SK-N-SH (cell line): ENCODE data around the gene WDR31. TPM values are rescaled to one million over a fixed set of nuclear protein-coding genes. Genes with fewer than 3 reads are reported as not detected.

Experiments
- CTCF ChIA-PET: fragments of 300-600, 350-600 bp; formaldehyde crosslinking; extraction: SDS; loops from one replicate; lab custom pipeline; 2021; lab: Yijun Ruan, JAX
- POLR2A ChIA-PET: fragments of 350-600 bp; sonication (Branson Sonifier 250); formaldehyde crosslinking; extraction: SDS; loops from one replicate; lab custom pipeline; 2020; ENCODE audit warnings: antibody characterized with exemption, inconsistent platforms; lab: Yijun Ruan, JAX
- DNase-seq: peaks from one replicate; pipeline ENCODE4 v3.0.0; 2012
- H2AFZ ChIP-seq: fragments of 200-600 bp; sonication (generic); 2 replicates; pipeline ENCODE4 v1.8.1; 2016; ENCODE audit warnings: antibody characterized with exemption, mild to moderate bottlenecking, low read depth
- H3F3A ChIP-seq: fragments of 200-600 bp; sonication (generic); replicated peaks from 2 replicates; pipeline ENCODE3; 2016; ENCODE audit warnings: antibody characterized with exemption, mild to moderate bottlenecking; ENCODE audit not compliant: insufficient read depth
- H3K27ac ChIP-seq, 2 experiments: fragments of 200-500 bp in 1 of 2; fragments of 200-600 bp in 1 of 2; sonication (Bioruptor generic) in 1 of 2; sonication (generic), shearing (Covaris generic) in 1 of 2; 2 replicates each; pipeline versions ENCODE4 v1.5.1 to v1.6.1; 2014 to 2016; ENCODE audit warnings: low read depth in 2 of 2, inconsistent platforms in 1 of 2, low read length in 1 of 2, mild to moderate bottlenecking in 1 of 2, mixed read lengths in 1 of 2
- H3K27me3 ChIP-seq: fragments of 200-600 bp; sonication (generic), shearing (Covaris generic); 2 replicates; pipeline ENCODE4 v1.6.1; 2016; ENCODE audit warnings: mixed run types; ENCODE audit not compliant: insufficient read depth
- H3K36me3 ChIP-seq, 2 experiments: fragments of 200-500 bp in 1 of 2; fragments of 200-600 bp in 1 of 2; sonication (Bioruptor generic) in 1 of 2; sonication (generic) in 1 of 2; replicated peaks in 1 of 2; 2 replicates each; pipeline versions ENCODE3 to v1.5.1; 2014 to 2016; ENCODE audit warnings: low read length in 1 of 2, mild to moderate bottlenecking in 1 of 2; ENCODE audit not compliant: insufficient read depth in 2 of 2, control insufficient read depth in 1 of 2
- H3K4me1 ChIP-seq, 2 experiments: fragments of 200-500 bp in 1 of 2; fragments of 200-600 bp in 1 of 2; sonication (Bioruptor generic) in 1 of 2; sonication (generic), shearing (Covaris generic) in 1 of 2; 2 replicates each; pipeline versions ENCODE4 v1.5.1 to v1.6.1; 2014 to 2016; ENCODE audit warnings: low read depth in 1 of 2, low read length in 1 of 2, mixed run types in 1 of 2; ENCODE audit not compliant: insufficient read depth in 2 of 2, control insufficient read depth in 1 of 2
- H3K4me2 ChIP-seq: fragments of 200-600 bp; sonication (generic), shearing (Covaris generic); 2 replicates; pipeline ENCODE4 v1.6.1; 2017; ENCODE audit warnings: mixed run types
- H3K4me3 ChIP-seq, 2 experiments: fragments of 200-500 bp in 1 of 2; fragments of 200-600 bp in 1 of 2; sonication (Bioruptor generic) in 1 of 2; sonication (generic), shearing (Covaris generic) in 1 of 2; 2 replicates each; pipeline versions ENCODE4 v1.5.1 to v1.8.1; 2014 to 2016; ENCODE audit warnings: low read depth in 2 of 2, inconsistent platforms in 1 of 2, low read length in 1 of 2, mild to moderate bottlenecking in 1 of 2, mixed read lengths in 1 of 2, moderate library complexity in 1 of 2
- H3K79me2 ChIP-seq: fragments of 200-600 bp; sonication (generic); 2 replicates; pipeline ENCODE4 v1.8.1; 2017; ENCODE audit warnings: mild to moderate bottlenecking; ENCODE audit not compliant: insufficient read depth
- H3K9ac ChIP-seq: fragments of 200-600 bp; sonication (generic); 2 replicates; pipeline ENCODE4 v1.6.1; 2017; ENCODE audit warnings: mixed run types
- H3K9me2 ChIP-seq: fragments of 200-600 bp; sonication (generic); 2 replicates; pipeline ENCODE4 v1.6.1; 2017; ENCODE audit warnings: mixed run types
- H3K9me3 ChIP-seq: fragments of 200-600 bp; sonication (generic); 2 replicates; pipeline ENCODE4 v1.6.1; 2017; ENCODE audit warnings: mixed run types, mild to moderate bottlenecking, moderate library complexity
- H4K20me1 ChIP-seq: fragments of 200-600 bp; sonication (generic); 2 replicates; pipeline ENCODE4 v1.6.1; 2017; ENCODE audit warnings: mild to moderate bottlenecking, mixed run types; ENCODE audit not compliant: insufficient read depth
- EP300 ChIP-seq, 2 experiments: IDR thresholded peaks; 2 replicates each; pipeline versions ENCODE4 v1.4.0 to v1.6.1; 2012; ENCODE audit warnings: borderline replicate concordance in 1 of 2, low read depth in 1 of 2, low read length in 1 of 2
- FOSL2 ChIP-seq: IDR thresholded peaks from 2 replicates; pipeline ENCODE4 v1.4.0; 2012; ENCODE audit warnings: low read depth, mild to moderate bottlenecking, moderate library complexity, borderline replicate concordance
- FOXJ3 ChIP-seq: sonication (generic); formaldehyde crosslinking; IDR thresholded peaks from 2 replicates; pipeline ENCODE4 v1.5.1; 2020; ENCODE audit warnings: mild to moderate bottlenecking, missing genetic modification reagents
- GABPA ChIP-seq: IDR thresholded peaks from 2 replicates; pipeline ENCODE4 v1.4.0; 2012; ENCODE audit warnings: low read depth, mild to moderate bottlenecking
- GATA2 ChIP-seq: sonication (generic); formaldehyde crosslinking; IDR thresholded peaks from 2 replicates; pipeline ENCODE4 v1.5.0; 2020; ENCODE audit warnings: mild to moderate bottlenecking, missing genetic modification reagents
- MEF2A ChIP-seq: IDR thresholded peaks from 2 replicates; pipeline ENCODE4 v1.4.0; 2012; ENCODE audit warnings: low read depth, borderline replicate concordance
- MXI1 ChIP-seq: IDR thresholded peaks from 2 replicates; pipeline ENCODE4 v1.6.1; 2012; ENCODE audit warnings: mild to moderate bottlenecking, low read depth, low read length, improper control_type of control experiment
- NFIC ChIP-seq: IDR thresholded peaks from 2 replicates; pipeline ENCODE4 v1.4.0; 2012; ENCODE audit warnings: borderline replicate concordance
- NRF1 ChIP-seq: IDR thresholded peaks from 2 replicates; pipeline ENCODE4 v1.6.1; 2012; ENCODE audit warnings: low read depth, mild to moderate bottlenecking, low read length
- POLR2AphosphoS5 ChIP-seq: IDR thresholded peaks from 2 replicates; pipeline ENCODE4 v1.6.1; 2012; ENCODE audit warnings: low read depth, low read length
- REST ChIP-seq: IDR thresholded peaks from 2 replicates; pipeline ENCODE4 v1.6.1; 2012; ENCODE audit warnings: mild to moderate bottlenecking, low read depth, low read length, moderate library complexity
- SIN3A ChIP-seq: IDR thresholded peaks from 2 replicates; pipeline ENCODE4 v1.6.1; 2012; ENCODE audit warnings: low read depth, mild to moderate bottlenecking, low read length, moderate library complexity, borderline replicate concordance
- TCF12 ChIP-seq: IDR thresholded peaks from 2 replicates; pipeline ENCODE4 v1.4.0; 2012
- YY1 ChIP-seq: IDR thresholded peaks from 2 replicates; pipeline ENCODE4 v1.4.0; 2012; ENCODE audit warnings: low read depth, mild to moderate bottlenecking
- ZBTB33 ChIP-seq: IDR thresholded peaks from 2 replicates; pipeline ENCODE4 v1.4.0; 2012; ENCODE audit warnings: low read depth, borderline replicate concordance
- WGBS: methylation state at CpG from one replicate; pipeline ENCODE4 v1.1.6; 2017; ENCODE audit warnings: low lambda C conversion rate; 5-methylcytosine and 5-hydroxymethylcytosine counted together
- polyA plus RNA-seq, 3 experiments: library from polyadenylated mRNA; depleted of rRNA; stranded (reverse); fragments of >200 nt; gene quantifications; 2 replicates each; pipeline ENCODE4 v1.2.3, GENCODE V29; 2012
- TF ChIP-seq, protein P1 (sequence below): fragments of 150-350 bp; IDR thresholded peaks from 2 replicates; pipeline ENCODE4 v1.6.1; 2017; ENCODE audit warnings: antibody characterized with exemption, low read length, low read depth, borderline replicate concordance
- TF ChIP-seq, protein P2 (sequence below): IDR thresholded peaks from 2 replicates; pipeline ENCODE4; 2012
- TF ChIP-seq, protein P3 (sequence below): IDR thresholded peaks from 2 replicates; pipeline ENCODE4 v1.4.0; 2012; ENCODE audit warnings: low read depth

WDR31 gene
- polyA plus RNA-seq, 1 of the 3 experiments (the other 2 are of a cell fraction), result 0.74 TPM

DNA sequence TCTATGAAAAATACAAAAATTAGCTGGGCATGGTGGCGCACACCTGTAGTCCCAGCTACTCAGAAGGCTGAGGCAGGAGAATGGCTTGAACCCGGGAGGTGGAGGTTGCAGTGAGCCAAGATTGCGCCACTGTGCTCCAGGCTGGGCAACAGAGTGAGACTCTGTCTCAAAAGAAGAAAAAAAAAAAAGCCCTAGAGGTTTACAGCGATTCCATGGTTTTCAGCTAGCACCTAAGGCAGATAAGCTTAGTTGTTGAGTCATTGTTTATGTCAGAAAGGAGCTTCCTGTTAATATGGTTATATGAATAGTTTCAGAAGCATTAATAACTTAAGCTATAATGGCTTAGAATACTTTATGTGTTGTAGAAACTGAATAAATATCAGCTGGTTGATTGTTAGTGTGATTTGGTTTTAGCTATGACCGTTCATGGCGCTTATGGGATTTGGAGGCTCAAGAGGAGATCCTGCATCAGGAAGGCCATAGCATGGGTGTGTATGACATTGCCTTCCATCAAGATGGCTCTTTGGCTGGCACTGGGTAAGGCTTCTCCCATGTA is 49.9 kb downstream of the WDR31 start:
- H3K27me3 ChIP-seq, result no peaks in the 10 kb centered on the region
- H3K27ac ChIP-seq, result no peak overlapping the region
- H3K9me2 ChIP-seq, result no peaks in the 10 kb centered on the region
- WGBS, result 90% methylated on average over 6 of the region's 6 CpGs
- peaks cover 23% of the 10 kb centered on the region for H3F3A ChIP-seq
- H3K9ac ChIP-seq, result no peak overlapping the region
- H2AFZ ChIP-seq, result no peak overlapping the region
- no peaks in the 10 kb centered on the region for H3K79me2 ChIP-seq
- no peaks in the 10 kb centered on the region for H3K9me3 ChIP-seq
- no peak overlapping the region for H3K4me3 ChIP-seq
- no peaks in the 10 kb centered on the region for H3K4me1 ChIP-seq
- TF ChIP-seq GATA2 (CRISPR knock-in tag) (no peak), YY1 (no peak), POLR2AphosphoS5 (no peak), EP300 (IDR thresholded peaks at IDR 0.05; ENCODE audit: borderline replicate concordance in 1 of 2, low read depth in 1 of 2, low read length in 1 of 2) (no peak), GABPA (no peak), MXI1 (no peak), FOSL2 (no peak), NRF1 (no peak), MEF2A (no peak), TCF12 (no peak), NFIC (no peak), SIN3A (no peak)
- TF ChIP-seq, protein P1, sequence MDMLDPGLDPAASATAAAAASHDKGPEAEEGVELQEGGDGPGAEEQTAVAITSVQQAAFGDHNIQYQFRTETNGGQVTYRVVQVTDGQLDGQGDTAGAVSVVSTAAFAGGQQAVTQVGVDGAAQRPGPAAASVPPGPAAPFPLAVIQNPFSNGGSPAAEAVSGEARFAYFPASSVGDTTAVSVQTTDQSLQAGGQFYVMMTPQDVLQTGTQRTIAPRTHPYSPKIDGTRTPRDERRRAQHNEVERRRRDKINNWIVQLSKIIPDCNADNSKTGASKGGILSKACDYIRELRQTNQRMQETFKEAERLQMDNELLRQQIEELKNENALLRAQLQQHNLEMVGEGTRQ, result no peak
- TF ChIP-seq, protein P2, sequence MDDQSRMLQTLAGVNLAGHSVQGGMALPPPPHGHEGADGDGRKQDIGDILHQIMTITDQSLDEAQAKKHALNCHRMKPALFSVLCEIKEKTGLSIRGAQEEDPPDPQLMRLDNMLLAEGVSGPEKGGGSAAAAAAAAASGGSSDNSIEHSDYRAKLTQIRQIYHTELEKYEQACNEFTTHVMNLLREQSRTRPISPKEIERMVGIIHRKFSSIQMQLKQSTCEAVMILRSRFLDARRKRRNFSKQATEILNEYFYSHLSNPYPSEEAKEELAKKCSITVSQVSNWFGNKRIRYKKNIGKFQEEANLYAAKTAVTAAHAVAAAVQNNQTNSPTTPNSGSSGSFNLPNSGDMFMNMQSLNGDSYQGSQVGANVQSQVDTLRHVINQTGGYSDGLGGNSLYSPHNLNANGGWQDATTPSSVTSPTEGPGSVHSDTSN, result no peak
- TF ChIP-seq, protein P3, sequence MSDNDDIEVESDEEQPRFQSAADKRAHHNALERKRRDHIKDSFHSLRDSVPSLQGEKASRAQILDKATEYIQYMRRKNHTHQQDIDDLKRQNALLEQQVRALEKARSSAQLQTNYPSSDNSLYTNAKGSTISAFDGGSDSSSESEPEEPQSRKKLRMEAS, result no peak
- peaks cover 70 to 74% of the 10 kb centered on the region in 2 experiments for H3K36me3 ChIP-seq
- H4K20me1 ChIP-seq, result no peaks in the 10 kb centered on the region
- no peak for DNase-seq
- ChIA-PET POLR2A (no interaction called here), CTCF (interaction anchor here (1.1 to 2.1 kb wide), 3 partner anchors 15 to 156 kb away, joined by 3 to 8 read pairs (median 3); partner anchors contain the start of genes CDC26 and PRPF4)
- H3K4me2 ChIP-seq, result no peak overlapping the region

GRCh38 chr9:113289091-113289490 is 51.0 kb downstream of the WDR31 start:
- no peak for TF ChIP-seq FOXJ3
- no peak for TF ChIP-seq SIN3A
- TF ChIP-seq ZBTB33, result no peak
- no peak for TF ChIP-seq REST
- 96% methylated on average over 2 of the region's 2 CpGs for WGBS
- H3K4me1 ChIP-seq, result no peaks in the 10 kb centered on the region
- ChIA-PET POLR2A (no interaction called here), CTCF (no interaction called here)
- no peak overlapping the region for H3K4me2 ChIP-seq
- no peaks in the 10 kb centered on the region for H3K9me3 ChIP-seq
- H2AFZ ChIP-seq, result no peak overlapping the region
- H3F3A ChIP-seq, result peaks cover 23% of the 10 kb centered on the region
- H4K20me1 ChIP-seq, result no peaks in the 10 kb centered on the region
- no peaks in the 10 kb centered on the region for H3K79me2 ChIP-seq
- H3K9ac ChIP-seq, result no peak overlapping the region
- H3K9me2 ChIP-seq, result no peaks in the 10 kb centered on the region
- H3K36me3 ChIP-seq, result peaks cover 80 to 83% of the 10 kb centered on the region in 2 experiments
- H3K4me3 ChIP-seq, result no peak overlapping the region
- H3K27ac ChIP-seq, result no peak overlapping the region
- no peak for DNase-seq
- H3K27me3 ChIP-seq, result no peaks in the 10 kb centered on the region
